Fibroblast of mammary gland (primary cell): Measurements from ENCODE around the gene CCDC137.
A peak's percentile ranks its signal among the peaks of the same experiment; 100 is the strongest.

Experiments used
- DNase-seq: peaks from one replicate; pipeline ENCODE4 v3.0.0-alpha.2; 2010; ENCODE audit warnings: low read depth
- H3K4me3 ChIP-seq: 2 replicates; pipeline ENCODE4 v1.5.1; 2011; ENCODE audit warnings: low read depth, mild to moderate bottlenecking, low read length, moderate library complexity; ENCODE audit not compliant: control insufficient read depth
- TF ChIP-seq, protein P1 (sequence below): conservative IDR thresholded peaks from 2 replicates; pipeline ENCODE4 v1.5.1; 2011; ENCODE audit warnings: low read depth, low read length, inconsistent platforms; ENCODE audit not compliant: control insufficient read depth, insufficient read depth

Gene CCDC137

DNA sequence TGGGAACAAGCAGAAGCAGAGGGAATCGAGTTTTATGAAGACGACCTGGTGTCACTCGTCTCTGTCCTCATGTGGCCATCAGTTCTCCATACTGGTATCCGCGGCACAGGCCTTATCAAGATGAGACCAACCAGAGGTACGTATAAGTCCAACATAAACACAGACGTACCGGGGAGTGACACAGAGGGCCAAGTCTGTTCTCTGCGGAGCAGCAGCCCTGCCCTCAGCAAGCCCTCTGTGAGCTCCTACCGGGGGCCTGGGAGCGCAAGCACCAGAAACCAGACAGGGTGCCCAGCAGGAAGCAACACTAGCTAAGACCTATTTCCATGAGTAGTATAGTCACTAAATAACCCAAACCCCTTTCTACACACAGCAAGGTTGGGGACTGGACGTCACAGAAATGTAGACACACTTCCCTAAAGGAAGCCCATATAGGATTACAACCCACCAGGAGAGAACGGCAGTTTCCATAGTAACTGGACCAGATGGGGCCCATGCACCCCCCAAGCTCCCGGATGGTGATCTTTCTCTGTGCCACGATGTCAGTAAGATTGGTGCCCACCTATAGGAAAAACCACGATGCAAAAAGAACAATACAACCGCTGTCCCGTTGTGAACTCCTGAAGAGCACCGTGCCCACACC lies 16.1 kb downstream of the CCDC137 start:
- DNase-seq: peak; percentile 20
- TF ChIP-seq, protein P1, sequence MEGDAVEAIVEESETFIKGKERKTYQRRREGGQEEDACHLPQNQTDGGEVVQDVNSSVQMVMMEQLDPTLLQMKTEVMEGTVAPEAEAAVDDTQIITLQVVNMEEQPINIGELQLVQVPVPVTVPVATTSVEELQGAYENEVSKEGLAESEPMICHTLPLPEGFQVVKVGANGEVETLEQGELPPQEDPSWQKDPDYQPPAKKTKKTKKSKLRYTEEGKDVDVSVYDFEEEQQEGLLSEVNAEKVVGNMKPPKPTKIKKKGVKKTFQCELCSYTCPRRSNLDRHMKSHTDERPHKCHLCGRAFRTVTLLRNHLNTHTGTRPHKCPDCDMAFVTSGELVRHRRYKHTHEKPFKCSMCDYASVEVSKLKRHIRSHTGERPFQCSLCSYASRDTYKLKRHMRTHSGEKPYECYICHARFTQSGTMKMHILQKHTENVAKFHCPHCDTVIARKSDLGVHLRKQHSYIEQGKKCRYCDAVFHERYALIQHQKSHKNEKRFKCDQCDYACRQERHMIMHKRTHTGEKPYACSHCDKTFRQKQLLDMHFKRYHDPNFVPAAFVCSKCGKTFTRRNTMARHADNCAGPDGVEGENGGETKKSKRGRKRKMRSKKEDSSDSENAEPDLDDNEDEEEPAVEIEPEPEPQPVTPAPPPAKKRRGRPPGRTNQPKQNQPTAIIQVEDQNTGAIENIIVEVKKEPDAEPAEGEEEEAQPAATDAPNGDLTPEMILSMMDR: no peak

DNA sequence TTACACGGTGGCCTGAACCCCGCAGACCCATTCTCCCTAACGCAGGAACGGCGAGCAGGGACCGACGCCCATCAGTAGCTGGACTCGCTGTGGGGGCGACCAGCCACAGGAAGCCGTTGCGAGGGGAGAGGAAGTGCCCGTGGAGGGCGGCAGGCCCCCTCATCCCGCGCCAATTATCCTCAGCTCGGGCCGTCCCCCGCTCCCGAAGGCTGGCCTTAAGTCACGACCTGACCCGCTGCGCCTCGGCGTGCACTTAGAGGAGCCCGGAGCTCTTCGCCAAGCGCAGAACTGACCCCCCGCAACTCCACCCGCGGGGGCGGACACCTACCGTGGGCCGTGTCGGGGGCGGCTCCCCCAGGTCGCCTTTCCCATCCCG lies 16.7 kb downstream of the CCDC137 start:
- H3K4me3 ChIP-seq: peak overlapping the region; percentile 86
- DNase-seq: peak; percentile 14
- TF ChIP-seq, protein P1: no peak

More for the DNA sequence above, 16.1 kb downstream of the CCDC137 start:
- H3K4me3 ChIP-seq: peak overlapping the region; percentile 86

DNA sequence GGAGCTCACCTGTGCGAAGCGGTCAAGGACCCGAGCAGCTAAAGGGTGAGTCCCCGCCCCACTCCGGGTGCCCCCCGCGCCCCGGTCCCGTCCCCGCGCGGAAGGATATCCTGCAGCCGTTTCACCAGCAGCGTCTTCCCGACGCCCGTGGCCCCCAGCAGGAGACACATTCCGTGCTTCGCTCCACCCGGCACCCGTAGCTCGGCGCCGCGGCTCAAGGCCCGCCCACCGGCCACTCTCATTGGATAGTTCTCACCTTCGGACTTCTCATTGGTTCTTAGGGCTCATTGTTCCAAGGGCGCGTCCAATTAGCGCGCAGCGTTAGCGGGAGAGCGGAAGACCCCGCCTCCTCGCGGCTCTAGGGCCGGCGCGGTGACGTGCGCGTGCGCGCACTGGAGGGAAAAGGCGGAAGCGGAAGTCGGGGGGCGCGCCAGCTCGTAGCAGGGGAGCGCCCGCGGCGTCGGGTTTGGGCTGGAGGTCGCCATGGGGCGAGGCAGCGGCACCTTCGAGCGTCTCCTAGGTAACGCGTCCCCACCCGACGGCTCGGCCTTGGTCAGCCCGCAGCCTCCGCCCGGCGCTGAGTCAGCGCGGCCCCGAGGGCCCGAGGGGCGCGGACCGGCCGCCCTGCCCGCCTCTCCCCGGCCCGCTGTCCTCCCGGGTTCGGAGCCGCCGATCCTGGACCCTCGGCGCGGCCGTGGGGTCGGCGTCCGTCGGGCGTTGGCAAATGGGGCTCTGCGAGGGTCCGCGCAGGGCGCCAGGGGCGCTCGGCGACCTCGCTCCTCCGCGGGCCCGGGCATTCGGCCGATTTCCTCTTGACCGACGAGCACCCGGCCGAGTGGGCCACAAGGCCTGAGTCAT lies 17.3 kb downstream of the CCDC137 start, which contains the start of the genes ARL16 and HGS:
Gene ARL16, minus strand, starts transcription at position 214 of the 858 bp plus-strand sequence. Its CDS starts 44 bp downstream, at position 170.
Gene HGS, plus strand, starts transcription at position 428 of the 858 bp plus-strand sequence. Its CDS starts 56 bp downstream, at position 484.
- peak; percentile 99 for DNase-seq
- TF ChIP-seq, protein P1: no peak
- peak within 1 kb of the TSS; percentile 86 for H3K4me3 ChIP-seq

DNA sequence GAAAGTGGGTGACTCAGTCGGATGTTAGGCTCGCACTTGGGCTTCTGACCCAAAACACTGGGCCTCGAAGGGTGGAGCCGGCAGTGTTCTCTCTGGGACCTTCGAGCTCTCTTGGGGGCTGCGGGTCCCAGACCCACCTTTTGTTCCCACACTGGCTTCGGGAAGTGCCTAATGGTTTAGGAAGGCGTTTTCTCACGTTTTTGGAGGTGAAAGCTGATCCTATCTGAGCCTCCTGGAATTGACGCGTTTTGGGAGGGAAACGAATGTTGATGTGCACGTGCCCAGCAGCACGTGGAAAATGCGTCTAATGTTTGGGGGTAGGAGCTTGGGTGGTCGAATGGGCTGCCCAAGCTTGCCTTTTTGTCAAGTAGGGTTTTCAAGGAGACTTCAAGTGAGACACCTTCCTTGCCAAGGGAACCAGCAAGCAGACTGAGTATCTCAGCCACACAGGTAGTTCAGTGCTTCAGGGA lies 17.9 kb downstream of the CCDC137 start:
- peak; percentile 93 for DNase-seq
- peak overlapping the region; percentile 65 for H3K4me3 ChIP-seq
- TF ChIP-seq, protein P1: no peak

DNA sequence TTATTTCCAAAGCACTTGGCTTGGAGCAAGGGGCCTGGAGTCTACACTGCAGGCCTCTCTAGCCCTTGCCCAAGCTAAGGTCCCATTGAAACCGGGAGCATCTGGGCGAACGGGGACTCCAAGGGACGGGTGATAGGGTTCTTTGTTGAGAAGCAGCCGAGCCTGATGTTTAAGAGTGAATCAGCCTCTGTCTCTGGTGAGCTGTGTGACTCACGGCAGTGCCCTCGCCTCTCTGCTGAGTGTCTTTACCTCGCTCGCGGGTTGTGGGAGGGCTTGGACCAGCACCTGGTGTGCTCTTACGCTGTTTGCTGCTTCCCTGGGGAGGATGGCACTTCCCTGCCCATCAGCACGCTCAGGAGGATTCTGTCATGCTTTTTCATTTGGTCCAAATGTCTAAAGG lies 18.6 kb downstream of the CCDC137 start:
- peak; percentile 87 for DNase-seq
- peak overlapping the region; percentile 65 for H3K4me3 ChIP-seq
- TF ChIP-seq, protein P1: no peak

DNA sequence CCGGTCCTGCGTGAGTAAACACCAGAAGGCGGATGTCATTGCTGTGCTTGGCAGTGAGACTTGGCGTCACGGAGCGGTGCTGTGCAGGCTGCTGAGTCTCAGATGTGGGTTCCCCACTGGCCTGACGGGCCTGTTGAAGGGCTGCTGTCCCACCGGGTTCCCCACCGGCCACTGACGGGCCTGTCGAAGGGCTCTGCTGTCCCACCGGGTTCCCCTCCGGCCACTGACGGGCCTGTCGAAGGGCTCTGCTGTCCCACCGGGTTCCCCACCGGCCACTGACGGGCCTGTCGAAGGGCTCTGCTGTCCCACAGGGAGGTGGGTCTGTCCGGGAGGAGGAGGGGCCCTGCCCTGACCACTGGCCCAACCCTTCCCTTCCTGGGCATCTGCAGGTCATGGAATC lies 20.1 kb downstream of the CCDC137 start:
- H3K4me3 ChIP-seq: no peak overlapping the region
- no peak for DNase-seq
- TF ChIP-seq, protein P1: no peak
